Gastroesophageal sphincter (tissue), 3 donors: Measurements from ENCODE around the gene SLC22A2.

ENCODE experiments used
- EP300 ChIP-seq: sonication (generic); formaldehyde crosslinking; IDR thresholded peaks from one replicate; pipeline ENCODE4 v1.6.1; 2017; ENCODE audit warnings: antibody characterized with exemption, mild to moderate bottlenecking
- POLR2A ChIP-seq, 2 donors: fragments of 450-650 bp; IDR thresholded peaks; one replicate each; pipeline ENCODE4 v1.6.1; 2017; ENCODE audit warnings: antibody characterized with exemption in 2 of 2, mild to moderate bottlenecking in 2 of 2, moderate library complexity in 1 of 2
- POLR2AphosphoS5 ChIP-seq: sonication (generic); formaldehyde crosslinking; IDR thresholded peaks from one replicate; pipeline ENCODE4 v1.6.1; 2017; ENCODE audit warnings: antibody characterized with exemption
- TF ChIP-seq, protein P1 (sequence below), 4 experiments: fragments of 200-600 bp in 2 of 4; fragments of 450-650 bp in 2 of 4; sonication (generic) in 1 of 4; IDR thresholded peaks; one replicate each; pipeline ENCODE4 v1.5.1; 2017 to 2019; ENCODE audit warnings: antibody characterized with exemption in 4 of 4, mild to moderate bottlenecking in 2 of 4, moderate library complexity in 2 of 4

DNA sequence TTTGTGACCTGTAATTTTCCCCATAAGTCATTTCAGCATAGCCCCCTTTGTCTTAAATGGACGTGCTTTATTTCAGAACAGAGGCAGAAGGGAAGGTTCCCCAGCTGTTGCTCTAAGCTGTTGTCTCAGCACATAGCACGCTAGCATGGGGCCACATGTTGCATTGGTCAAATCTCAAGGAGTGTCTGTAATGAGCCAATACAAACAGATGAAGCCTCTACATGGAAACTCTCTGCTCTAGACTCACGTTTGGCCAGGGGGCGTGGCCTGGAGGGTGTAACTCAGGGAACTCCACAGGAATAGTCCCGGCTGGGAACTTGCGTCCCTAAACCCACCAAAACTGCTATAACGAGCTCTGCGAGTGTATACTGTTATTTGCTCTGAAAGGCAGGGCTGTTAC is 35.2 kb upstream of the SLC22A2 start:
- TF ChIP-seq, protein P1, sequence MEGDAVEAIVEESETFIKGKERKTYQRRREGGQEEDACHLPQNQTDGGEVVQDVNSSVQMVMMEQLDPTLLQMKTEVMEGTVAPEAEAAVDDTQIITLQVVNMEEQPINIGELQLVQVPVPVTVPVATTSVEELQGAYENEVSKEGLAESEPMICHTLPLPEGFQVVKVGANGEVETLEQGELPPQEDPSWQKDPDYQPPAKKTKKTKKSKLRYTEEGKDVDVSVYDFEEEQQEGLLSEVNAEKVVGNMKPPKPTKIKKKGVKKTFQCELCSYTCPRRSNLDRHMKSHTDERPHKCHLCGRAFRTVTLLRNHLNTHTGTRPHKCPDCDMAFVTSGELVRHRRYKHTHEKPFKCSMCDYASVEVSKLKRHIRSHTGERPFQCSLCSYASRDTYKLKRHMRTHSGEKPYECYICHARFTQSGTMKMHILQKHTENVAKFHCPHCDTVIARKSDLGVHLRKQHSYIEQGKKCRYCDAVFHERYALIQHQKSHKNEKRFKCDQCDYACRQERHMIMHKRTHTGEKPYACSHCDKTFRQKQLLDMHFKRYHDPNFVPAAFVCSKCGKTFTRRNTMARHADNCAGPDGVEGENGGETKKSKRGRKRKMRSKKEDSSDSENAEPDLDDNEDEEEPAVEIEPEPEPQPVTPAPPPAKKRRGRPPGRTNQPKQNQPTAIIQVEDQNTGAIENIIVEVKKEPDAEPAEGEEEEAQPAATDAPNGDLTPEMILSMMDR (IDR thresholded peaks at IDR 0.05): no peak
- TF ChIP-seq EP300: no peak
- TF ChIP-seq POLR2A (IDR thresholded peaks at IDR 0.05): no peak
- no peak for TF ChIP-seq POLR2AphosphoS5
